ENCODE data around the gene SORBS2. TPM values are rescaled to one million over a fixed set of nuclear protein-coding genes. Genes with fewer than 3 reads are reported as not detected.

Gene SORBS2
- total and polyA plus RNA-seq, 2 donors (not counting 1 experiment from before 2014, with no cell fraction given): 0.33 to 3.0 TPM

DNA sequence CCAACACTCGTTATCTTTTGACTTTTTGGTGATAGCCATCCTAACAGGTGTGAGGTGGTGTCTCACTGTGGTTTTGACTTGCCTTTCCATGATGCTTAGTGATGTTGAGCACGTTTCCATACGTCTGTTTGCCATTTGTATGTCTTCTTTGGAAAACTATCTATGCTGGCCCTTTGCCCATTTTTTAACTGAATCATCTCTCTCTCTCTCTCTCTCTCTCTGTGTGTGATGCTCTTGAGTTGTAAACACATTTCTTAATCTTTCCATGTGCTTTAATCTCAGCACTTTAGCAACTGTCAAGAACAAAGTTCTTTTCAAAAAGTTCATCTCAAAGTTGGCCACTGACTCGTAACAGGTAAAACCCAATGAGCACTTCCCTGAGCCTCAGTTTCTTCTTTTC lies 10.5 kb downstream of the SORBS2 start:
- Histone ChIP-seq H4K20me1 (ENCODE audit: control insufficient read depth, extremely low read depth, insufficient read depth, low read length) (no peaks in the 10 kb centered on the region), H3K36me3 (ENCODE audit: control insufficient read depth, insufficient read depth, low read length) (no peaks in the 10 kb centered on the region), H3K4me3 (replicated peaks in 1 of 4; ENCODE audit: control extremely low read depth in 1 of 4, insufficient read depth in 1 of 4, low read depth in 3 of 4, low read length in 4 of 4) (no peak overlapping the region), H2AFZ (ENCODE audit: low read length) (no peak overlapping the region), H3K4me2 (ENCODE audit: extremely low read depth, insufficient read depth, low read length) (no peak overlapping the region), H3K27ac (ENCODE audit: insufficient read depth, low read length) (no peak overlapping the region), H3K4me1 (ENCODE audit: control insufficient read depth, extremely low read depth, insufficient read depth, low read length) (no peaks in the 10 kb centered on the region), H3K9ac (ENCODE audit: insufficient read depth, low read length) (no peak overlapping the region), H3K27me3 (ENCODE audit: control insufficient read depth, insufficient read depth, low read length) (no peaks in the 10 kb centered on the region), H3K79me2 (ENCODE audit: control insufficient read depth, insufficient read depth, low read length) (no peaks in the 10 kb centered on the region), H3K9me3 (ENCODE audit: control insufficient read depth, insufficient read depth, low read depth, low read length) (no peaks in the 10 kb centered on the region)
- TF ChIP-seq, protein P1, sequence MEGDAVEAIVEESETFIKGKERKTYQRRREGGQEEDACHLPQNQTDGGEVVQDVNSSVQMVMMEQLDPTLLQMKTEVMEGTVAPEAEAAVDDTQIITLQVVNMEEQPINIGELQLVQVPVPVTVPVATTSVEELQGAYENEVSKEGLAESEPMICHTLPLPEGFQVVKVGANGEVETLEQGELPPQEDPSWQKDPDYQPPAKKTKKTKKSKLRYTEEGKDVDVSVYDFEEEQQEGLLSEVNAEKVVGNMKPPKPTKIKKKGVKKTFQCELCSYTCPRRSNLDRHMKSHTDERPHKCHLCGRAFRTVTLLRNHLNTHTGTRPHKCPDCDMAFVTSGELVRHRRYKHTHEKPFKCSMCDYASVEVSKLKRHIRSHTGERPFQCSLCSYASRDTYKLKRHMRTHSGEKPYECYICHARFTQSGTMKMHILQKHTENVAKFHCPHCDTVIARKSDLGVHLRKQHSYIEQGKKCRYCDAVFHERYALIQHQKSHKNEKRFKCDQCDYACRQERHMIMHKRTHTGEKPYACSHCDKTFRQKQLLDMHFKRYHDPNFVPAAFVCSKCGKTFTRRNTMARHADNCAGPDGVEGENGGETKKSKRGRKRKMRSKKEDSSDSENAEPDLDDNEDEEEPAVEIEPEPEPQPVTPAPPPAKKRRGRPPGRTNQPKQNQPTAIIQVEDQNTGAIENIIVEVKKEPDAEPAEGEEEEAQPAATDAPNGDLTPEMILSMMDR (conservative IDR thresholded peaks at IDR 0.05 in 1 of 2, IDR thresholded peaks at IDR 0.05 in 1 of 2; ENCODE audit: low read depth in 1 of 2, low read length in 2 of 2): no peak
- no peak for DNase-seq (ENCODE audit: low read depth in 2 of 2)

DNA sequence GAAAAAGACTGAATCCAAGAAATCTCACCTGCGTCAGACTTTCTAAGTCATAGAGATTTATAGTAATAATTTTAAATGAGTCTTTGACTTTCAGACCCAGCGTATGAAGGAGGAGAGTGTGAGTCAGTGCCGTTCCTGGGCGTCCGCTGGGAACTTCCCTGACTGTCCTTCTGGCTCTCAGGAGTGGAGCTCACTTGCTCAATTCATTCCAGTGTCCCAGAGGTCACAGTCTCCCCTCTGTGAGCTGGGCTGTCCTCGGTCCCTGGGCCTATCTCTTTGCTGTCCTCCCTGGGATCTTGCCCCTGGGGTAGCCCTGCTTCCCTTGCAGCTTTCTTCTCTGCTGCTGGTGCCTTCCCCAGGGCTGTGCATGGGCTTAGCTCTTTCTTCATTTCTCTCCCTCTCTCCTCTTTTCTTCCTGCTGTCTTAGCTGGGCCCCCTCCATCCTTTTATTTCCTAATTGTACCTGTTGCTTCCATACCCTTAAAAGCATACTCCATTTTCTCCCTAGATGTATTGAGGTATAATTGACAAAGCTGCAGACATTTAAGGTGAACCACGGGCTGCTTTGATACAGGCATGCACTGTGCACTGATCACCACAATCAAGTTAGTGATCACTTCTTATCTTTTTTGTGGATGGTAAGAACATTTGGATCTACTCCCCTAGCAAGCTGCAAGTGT lies 11.6 kb downstream of the SORBS2 start:
- H3K79me2 ChIP-seq (ENCODE audit: control insufficient read depth, insufficient read depth, low read length): no peaks in the 10 kb centered on the region
- no peaks in the 10 kb centered on the region for H3K27me3 ChIP-seq (ENCODE audit: control insufficient read depth, insufficient read depth, low read length)
- no peak overlapping the region for H3K4me3 ChIP-seq (replicated peaks in 1 of 4; ENCODE audit: control extremely low read depth in 1 of 4, insufficient read depth in 1 of 4, low read depth in 3 of 4, low read length in 4 of 4)
- no peak overlapping the region for H3K4me2 ChIP-seq (ENCODE audit: extremely low read depth, insufficient read depth, low read length)
- TF ChIP-seq EZH2 (IDR thresholded peaks at IDR 0.05; ENCODE audit: low read length, missing control alignments): no peak
- TF ChIP-seq, protein P1 (conservative IDR thresholded peaks at IDR 0.05 in 1 of 2, IDR thresholded peaks at IDR 0.05 in 1 of 2; ENCODE audit: low read depth in 1 of 2, low read length in 2 of 2): no peak
- H3K4me1 ChIP-seq (ENCODE audit: control insufficient read depth, extremely low read depth, insufficient read depth, low read length): no peaks in the 10 kb centered on the region
- H3K27ac ChIP-seq (ENCODE audit: insufficient read depth, low read length): no peak overlapping the region
- H4K20me1 ChIP-seq (ENCODE audit: control insufficient read depth, extremely low read depth, insufficient read depth, low read length): no peaks in the 10 kb centered on the region
- H2AFZ ChIP-seq (ENCODE audit: low read length): no peak overlapping the region
- no peaks in the 10 kb centered on the region for H3K9me3 ChIP-seq (ENCODE audit: control insufficient read depth, insufficient read depth, low read depth, low read length)
- H3K36me3 ChIP-seq (ENCODE audit: control insufficient read depth, insufficient read depth, low read length): no peaks in the 10 kb centered on the region
- H3K9ac ChIP-seq (ENCODE audit: insufficient read depth, low read length): no peak overlapping the region
- DNase-seq (ENCODE audit: low read depth in 2 of 2): no peak

DNA sequence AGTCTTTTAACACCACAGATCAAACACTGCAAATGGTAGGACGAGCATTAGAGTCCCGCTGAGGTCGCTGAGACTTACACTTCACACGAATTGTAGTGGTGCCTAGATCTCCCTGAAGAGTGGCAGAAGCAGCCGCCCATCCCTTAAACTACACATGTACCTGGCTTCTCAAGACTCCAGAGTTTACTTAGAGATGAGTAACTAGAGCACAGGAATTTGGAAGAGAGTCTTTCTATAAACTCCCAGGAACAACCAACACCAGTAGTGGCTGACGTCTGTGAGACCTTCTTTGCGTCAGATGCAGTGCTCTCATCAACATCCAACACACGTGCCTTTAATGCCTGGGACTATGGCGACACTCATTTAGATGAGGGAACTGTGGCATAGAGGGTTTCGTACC lies 12.6 kb downstream of the SORBS2 start:
- no peaks in the 10 kb centered on the region for H3K4me1 ChIP-seq (ENCODE audit: control insufficient read depth, extremely low read depth, insufficient read depth, low read length)
- H3K9ac ChIP-seq (ENCODE audit: insufficient read depth, low read length): no peak overlapping the region
- TF ChIP-seq, protein P1 (conservative IDR thresholded peaks at IDR 0.05 in 1 of 2, IDR thresholded peaks at IDR 0.05 in 1 of 2; ENCODE audit: low read depth in 1 of 2, low read length in 2 of 2): no peak
- TF ChIP-seq EZH2 (IDR thresholded peaks at IDR 0.05; ENCODE audit: low read length, missing control alignments): no peak
- H3K27ac ChIP-seq (ENCODE audit: insufficient read depth, low read length): no peak overlapping the region
- H2AFZ ChIP-seq (ENCODE audit: low read length): no peak overlapping the region
- no peak overlapping the region for H3K4me2 ChIP-seq (ENCODE audit: extremely low read depth, insufficient read depth, low read length)
- H3K27me3 ChIP-seq (ENCODE audit: control insufficient read depth, insufficient read depth, low read length): no peaks in the 10 kb centered on the region
- no peak overlapping the region for H3K4me3 ChIP-seq (replicated peaks in 1 of 4; ENCODE audit: control extremely low read depth in 1 of 4, insufficient read depth in 1 of 4, low read depth in 3 of 4, low read length in 4 of 4)
- no peaks in the 10 kb centered on the region for H3K9me3 ChIP-seq (ENCODE audit: control insufficient read depth, insufficient read depth, low read depth, low read length)
- H3K79me2 ChIP-seq (ENCODE audit: control insufficient read depth, insufficient read depth, low read length): no peaks in the 10 kb centered on the region
- no peaks in the 10 kb centered on the region for H4K20me1 ChIP-seq (ENCODE audit: control insufficient read depth, extremely low read depth, insufficient read depth, low read length)
- no peaks in the 10 kb centered on the region for H3K36me3 ChIP-seq (ENCODE audit: control insufficient read depth, insufficient read depth, low read length)
- no peak for DNase-seq (ENCODE audit: low read depth in 2 of 2)

Measured in fibroblast of lung (primary cell).